Brain microvascular endothelial cell (primary cell): Measurements from ENCODE around the gene NCOA7.

Experiments
- DNase-seq: peaks from one replicate; pipeline ENCODE4 v3.0.0-alpha.2; 2020
- H3K27ac ChIP-seq: fragments of 250-450 bp; sonication (Bioruptor Pico); 2 replicates; pipeline ENCODE4 v1.5.1; 2020; ENCODE audit warnings: mild to moderate bottlenecking, moderate library complexity
- H3K27me3 ChIP-seq: fragments of 250-450 bp; sonication (Bioruptor Pico); replicated peaks from 2 replicates; pipeline ENCODE4 v1.5.1; 2020; ENCODE audit warnings: mild to moderate bottlenecking
- H3K36me3 ChIP-seq: fragments of 250-450 bp; sonication (Bioruptor Pico); replicated peaks from 2 replicates; pipeline ENCODE4 v1.5.1; 2020; ENCODE audit warnings: mild to moderate bottlenecking
- H3K4me3 ChIP-seq: 2 replicates; pipeline ENCODE4 v1.5.1; 2011; ENCODE audit warnings: low read depth, mild to moderate bottlenecking, control low read depth, low read length, moderate library complexity
- CTCF ChIP-seq: IDR thresholded peaks from 2 replicates; pipeline ENCODE4 v1.5.1; 2011; ENCODE audit warnings: low read depth, mild to moderate bottlenecking, moderate library complexity, low read length, control low read depth, inconsistent platforms; ENCODE audit errors: missing control alignments
- in situ Hi-C: cut with HindIII; loops from 2 replicates; pipeline ENCODE4 v1.10.0; 2017; ENCODE audit warnings: low sequenced_read_pairs, low pct_ligation_motif_present

Gene NCOA7

GRCh38 chr6:125815080-125815910, 24.5 kb downstream of the NCOA7 start:
- Histone ChIP-seq H3K36me3 (peaks cover 9% of the 10 kb centered on the region), H3K27me3 (no peaks in the 10 kb centered on the region), H3K4me3 (no peak overlapping the region), H3K27ac (peak overlapping the region; percentile 1)
- in situ Hi-C loops: no loop called here
- no peak for DNase-seq
- TF ChIP-seq CTCF: no peak

DNA sequence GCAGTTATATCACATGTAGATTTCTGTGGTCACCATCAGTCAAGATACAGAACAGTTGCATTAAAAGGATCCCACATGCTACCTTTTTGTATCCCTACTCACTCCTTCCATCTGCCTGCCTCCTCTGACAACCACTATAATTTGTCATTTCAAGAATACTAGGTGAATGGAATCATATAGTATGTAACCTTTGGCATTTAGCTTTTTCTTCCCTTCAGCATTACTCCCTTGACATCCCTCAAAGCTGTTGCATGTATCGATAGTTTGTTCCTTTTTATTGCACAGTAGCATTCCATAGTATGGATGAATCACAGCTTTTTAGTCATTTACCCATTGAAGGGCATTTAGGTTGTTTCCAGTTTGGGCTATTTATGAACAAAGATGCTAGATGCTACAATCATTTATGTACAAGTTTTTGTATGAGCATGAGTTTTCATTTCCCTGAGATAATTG, 26.1 kb downstream of the NCOA7 start:
- Histone ChIP-seq H3K36me3 (peaks cover 14% of the 10 kb centered on the region), H3K4me3 (no peak overlapping the region), H3K27me3 (no peaks in the 10 kb centered on the region), H3K27ac (no peak overlapping the region)
- in situ Hi-C loops: no loop called here
- DNase-seq: no peak
- no peak for TF ChIP-seq CTCF

DNA sequence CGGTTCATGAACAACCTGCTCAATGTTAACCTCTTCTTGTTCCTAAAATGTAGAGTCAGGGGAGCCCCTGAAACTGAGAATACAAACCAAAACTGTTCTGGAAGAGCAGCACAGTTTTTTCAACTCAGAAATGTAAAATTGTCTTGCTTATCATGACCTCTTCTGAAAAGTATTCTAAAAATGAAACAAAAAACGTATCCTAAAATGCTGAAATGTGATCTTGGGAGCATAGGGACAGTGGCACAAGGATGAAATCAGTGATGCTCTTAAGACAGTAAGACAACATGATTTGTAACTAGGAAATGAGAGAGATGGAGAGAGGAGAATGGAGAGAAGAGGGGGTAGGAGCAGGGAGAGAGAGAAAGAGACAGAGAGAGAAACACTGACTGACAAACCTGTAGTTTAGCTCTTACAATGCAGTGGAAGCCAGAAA, 27.5 kb downstream of the NCOA7 start:
- H3K27me3 ChIP-seq: no peaks in the 10 kb centered on the region
- H3K27ac ChIP-seq: no peak overlapping the region
- TF ChIP-seq CTCF: no peak
- in situ Hi-C loops: no loop called here
- peaks cover 14% of the 10 kb centered on the region for H3K36me3 ChIP-seq
- no peak for DNase-seq
- H3K4me3 ChIP-seq: no peak overlapping the region

DNA sequence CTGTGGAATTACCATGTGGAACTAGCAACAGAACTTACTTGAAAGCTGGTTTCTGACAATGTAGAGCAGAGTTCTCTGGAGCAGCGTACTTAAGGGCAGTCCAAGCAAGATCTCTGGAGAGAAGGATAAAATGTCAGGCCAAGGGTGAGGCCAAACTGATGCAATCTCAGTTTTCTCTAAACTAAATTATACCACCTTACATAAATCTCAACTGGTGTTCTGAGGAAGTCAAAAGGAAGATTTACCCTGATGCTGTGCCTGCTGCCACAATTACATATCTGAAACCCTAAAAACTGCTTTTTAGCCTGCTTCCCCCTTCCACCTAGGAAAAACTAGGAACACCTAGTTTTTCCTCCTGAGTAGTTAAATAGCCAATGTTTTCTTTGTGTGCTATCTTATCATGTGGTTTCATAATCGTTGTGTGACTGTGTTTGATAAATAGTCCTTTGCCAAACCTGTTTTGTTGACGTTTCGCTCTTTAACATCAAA, 28.1 kb downstream of the NCOA7 start:
- in situ Hi-C loops: no loop called here
- DNase-seq: no peak
- no peaks in the 10 kb centered on the region for H3K27me3 ChIP-seq

GRCh38 chr6:125819535-125820326, 29.0 kb downstream of the NCOA7 start:
- TF ChIP-seq CTCF: no peak
- H3K27me3 ChIP-seq: no peaks in the 10 kb centered on the region
- H3K36me3 ChIP-seq: peaks cover 14% of the 10 kb centered on the region
- no peak overlapping the region for H3K27ac ChIP-seq
- in situ Hi-C loops: no loop called here
- no peak overlapping the region for H3K4me3 ChIP-seq
- DNase-seq: no peak

More for the DNA sequence above, 28.1 kb downstream of the NCOA7 start:
- Histone ChIP-seq H3K36me3 (peaks cover 14% of the 10 kb centered on the region), H3K27ac (no peak overlapping the region), H3K4me3 (no peak overlapping the region)
- TF ChIP-seq CTCF: no peak
